GM21526 (cell line): Measurements from ENCODE around the gene C6orf47.

ENCODE experiments used
- ATAC-seq: cut with Tn5 transposase; IDR thresholded peaks from one replicate; pipeline ENCODE4 v1.9.1; 2021; ENCODE audit warnings: moderate library complexity; ENCODE audit not compliant: unreplicated experiment, low FRiP score

C6orf47 gene

GRCh38 chr6:31636698-31637596 lies 23.6 kb downstream of the C6orf47 start:
- no peak for ATAC-seq

DNA sequence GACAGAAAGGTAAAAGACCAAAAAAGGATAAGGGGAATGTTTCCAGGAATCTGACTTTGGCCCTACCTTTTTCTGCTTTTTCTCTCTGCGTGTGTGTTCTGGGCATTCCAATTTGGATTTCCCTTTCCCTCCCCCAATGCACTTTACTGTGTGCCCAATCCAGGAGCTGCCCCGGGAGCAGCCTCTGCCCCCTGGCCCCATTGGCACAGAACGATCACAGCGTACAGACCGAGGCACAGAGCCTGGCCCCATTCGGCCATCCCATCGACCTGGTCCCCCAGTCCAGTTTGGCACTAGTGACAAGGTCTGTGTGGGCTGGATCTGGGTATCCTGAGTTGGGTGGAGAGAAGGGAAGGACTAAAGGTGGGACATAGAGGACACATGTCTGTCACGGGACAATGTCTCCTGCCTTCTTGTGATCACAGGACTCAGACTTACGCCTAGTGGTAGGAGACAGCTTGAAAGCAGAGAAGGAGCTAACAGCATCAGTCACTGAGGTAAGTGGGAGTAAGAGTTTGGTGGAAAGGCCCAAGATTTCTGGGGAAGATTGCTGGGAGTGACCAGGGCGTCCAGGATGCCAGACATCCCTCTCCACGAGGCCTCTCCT lies 25.5 kb downstream of the C6orf47 start:
- ATAC-seq = no peak

- ATAC-seq = no peak
Observed at GRCh38 chr6:31634131-31634530, 26.4 kb downstream of the C6orf47 start.

GRCh38 chr6:31633447-31633846 lies 27.1 kb downstream of the C6orf47 start:
- no peak for ATAC-seq

DNA sequence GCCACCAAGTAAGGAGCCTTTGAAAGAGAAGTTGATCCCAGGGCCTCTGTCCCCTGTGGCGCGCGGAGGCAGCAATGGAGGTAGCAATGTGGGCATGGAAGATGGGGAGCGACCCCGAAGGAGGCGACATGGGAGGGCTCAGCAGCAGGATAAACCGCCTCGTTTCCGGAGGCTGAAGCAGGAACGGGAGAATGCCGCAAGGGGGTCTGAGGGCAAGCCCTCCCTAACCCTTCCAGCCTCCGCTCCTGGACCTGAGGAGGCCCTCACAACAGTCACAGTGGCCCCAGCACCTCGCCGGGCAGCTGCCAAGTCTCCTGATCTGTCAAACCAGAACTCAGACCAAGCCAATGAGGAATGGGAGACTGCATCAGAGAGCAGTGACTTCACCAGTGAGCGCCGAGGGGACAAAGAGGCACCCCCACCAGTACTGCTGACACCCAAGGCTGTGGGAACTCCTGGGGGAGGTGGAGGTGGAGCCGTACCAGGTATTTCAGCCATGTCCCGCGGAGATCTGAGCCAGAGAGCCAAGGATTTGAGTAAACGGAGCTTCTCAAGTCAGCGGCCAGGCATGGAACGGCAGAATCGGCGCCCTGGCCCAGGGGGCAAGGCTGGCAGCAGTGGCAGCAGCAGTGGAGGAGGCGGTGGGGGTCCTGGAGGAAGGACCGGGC lies 28.2 kb downstream of the C6orf47 start:
- no peak for ATAC-seq

GRCh38 chr6:31631681-31632278 lies 28.8 kb downstream of the C6orf47 start:
- ATAC-seq = no peak

GRCh38 chr6:31631209-31631608 lies 29.4 kb downstream of the C6orf47 start:
- no peak for ATAC-seq

DNA sequence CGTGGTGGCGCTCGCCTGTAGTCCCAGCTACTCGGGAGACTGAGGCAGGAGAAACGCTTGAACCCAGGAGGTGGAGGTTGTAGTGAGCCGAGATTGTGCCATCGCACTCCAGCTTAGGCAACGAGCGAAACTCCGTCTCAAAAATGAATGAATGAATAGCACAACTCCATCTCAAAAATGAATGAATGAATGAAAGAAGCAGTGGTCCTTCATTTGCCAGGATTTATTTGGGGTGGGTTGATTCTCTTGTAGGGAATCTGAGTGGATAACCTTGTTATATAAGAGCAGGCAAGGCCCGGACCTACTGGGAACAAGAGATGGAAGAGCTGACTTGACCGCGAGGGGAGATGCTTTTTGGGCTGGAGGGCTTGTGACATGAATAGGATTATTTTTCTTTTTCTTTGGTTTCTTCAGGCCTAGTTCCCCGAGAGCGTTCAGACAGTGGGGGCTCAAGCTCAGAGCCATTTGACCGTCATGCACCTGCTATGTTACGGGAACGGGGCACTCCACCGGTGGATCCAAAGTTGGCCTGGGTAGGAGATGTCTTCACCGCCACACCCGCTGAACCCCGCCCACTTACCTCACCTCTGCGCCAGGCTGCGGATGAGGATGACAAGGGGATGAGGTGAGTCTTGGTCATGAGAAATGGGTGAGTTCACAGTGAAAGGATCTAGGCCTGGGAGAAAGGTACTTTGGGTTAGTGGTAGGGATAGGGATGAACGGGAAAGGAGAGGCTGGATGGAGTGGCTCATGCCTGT lies 30.2 kb downstream of the C6orf47 start:
- no peak for ATAC-seq

- no peak for ATAC-seq
Observed at GRCh38 chr6:31629014-31629413, 31.6 kb downstream of the C6orf47 start.

DNA sequence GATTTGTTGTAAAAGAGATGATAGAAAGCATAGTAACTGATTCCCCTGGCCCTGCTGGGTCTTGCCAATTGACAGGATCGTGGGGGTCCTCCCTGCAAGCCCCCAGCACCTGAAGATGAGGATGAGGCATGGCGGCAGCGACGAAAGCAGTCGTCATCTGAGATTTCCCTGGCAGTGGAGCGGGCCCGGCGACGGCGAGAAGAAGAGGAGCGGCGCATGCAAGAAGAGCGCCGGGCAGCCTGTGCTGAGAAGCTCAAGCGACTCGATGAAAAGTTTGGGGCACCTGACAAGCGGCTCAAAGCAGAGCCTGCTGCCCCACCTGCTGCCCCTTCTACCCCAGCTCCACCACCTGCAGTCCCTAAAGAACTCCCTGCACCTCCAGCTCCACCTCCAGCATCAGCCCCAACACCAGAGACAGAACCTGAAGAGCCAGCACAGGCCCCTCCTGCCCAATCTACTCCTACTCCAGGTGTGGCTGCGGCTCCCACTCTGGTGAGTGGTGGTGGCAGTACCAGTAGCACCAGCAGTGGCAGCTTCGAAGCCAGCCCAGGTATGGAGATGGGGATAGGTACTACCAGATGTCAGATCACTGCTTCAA lies 32.8 kb downstream of the C6orf47 start:
- ATAC-seq = no peak

- no peak for ATAC-seq
Observed at GRCh38 chr6:31626952-31627351, 33.6 kb downstream of the C6orf47 start.

GRCh38 chr6:31624070-31624469 lies 36.5 kb downstream of the C6orf47 start:
- ATAC-seq = no peak

- no peak for ATAC-seq
Observed at GRCh38 chr6:31622684-31623091, 37.9 kb downstream of the C6orf47 start.

DNA sequence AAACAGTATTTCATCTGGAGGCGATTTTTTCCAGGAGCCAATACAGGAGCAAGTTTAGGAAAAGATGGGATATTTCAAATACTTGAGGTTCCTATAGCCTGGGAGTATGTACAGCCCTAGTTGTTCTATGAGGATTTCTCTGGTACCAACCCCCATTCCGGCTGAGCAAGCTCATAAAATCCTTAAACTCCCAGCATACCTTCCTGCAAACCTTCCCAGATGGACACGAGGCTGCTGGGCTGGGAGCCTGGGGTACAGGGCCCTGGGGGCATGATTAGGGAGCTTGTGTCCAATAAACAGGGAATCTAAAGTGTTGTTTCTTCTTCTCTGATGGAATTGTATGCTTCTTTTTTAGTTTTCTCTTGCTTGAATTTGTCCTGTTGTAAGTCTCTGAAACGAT lies 38.6 kb downstream of the C6orf47 start:
- no peak for ATAC-seq

GRCh38 chr6:31621320-31621939 lies 39.1 kb downstream of the C6orf47 start:
- ATAC-seq = no peak

DNA sequence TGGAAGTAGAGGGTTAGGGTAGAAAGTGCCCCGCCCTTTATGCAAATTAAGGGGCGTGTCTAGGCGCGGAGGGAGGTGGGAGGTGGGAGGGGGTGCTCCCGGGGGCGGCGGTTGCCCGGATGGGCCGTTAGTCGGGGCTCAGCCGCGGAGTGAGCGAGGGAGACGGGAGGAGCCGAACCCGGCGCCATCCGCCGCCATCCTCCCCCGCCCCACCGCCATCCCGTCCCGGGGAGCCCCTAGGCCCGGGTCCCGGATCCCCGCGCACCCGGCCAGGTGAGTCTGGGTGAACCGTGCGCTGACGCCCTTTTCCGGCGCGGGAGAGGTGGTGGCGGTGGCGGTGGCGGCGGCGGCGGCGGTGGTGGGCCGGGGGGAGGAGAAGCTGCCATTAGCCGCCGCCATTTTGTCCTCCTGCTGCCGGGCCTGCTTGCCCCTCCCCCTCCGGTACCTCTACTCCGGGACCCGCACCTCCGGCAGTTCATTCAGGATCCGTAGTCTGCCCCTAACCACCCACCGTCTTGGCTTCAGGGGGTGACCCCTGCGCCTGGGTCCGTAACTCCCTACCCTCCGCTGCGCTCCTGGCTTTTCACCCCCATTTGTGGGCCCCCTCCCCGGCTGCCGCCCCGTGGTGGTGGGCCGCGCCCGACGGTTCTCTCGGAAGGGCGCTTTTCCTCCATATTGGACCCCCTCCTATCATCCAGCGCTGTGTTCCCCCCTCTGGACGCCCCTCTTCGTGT lies 39.8 kb downstream of the C6orf47 start, which contains the start of gene PRRC2A:
Gene PRRC2A (plus strand): TSS at position 130 of the 734 bp plus-strand sequence. CDS start 2,075 bp downstream, outside the sequence.
- ATAC-seq = peak; percentile 44

GRCh38 chr6:31619805-31620585 lies 40.6 kb downstream of the C6orf47 start:
- peak; percentile 73 for ATAC-seq

DNA sequence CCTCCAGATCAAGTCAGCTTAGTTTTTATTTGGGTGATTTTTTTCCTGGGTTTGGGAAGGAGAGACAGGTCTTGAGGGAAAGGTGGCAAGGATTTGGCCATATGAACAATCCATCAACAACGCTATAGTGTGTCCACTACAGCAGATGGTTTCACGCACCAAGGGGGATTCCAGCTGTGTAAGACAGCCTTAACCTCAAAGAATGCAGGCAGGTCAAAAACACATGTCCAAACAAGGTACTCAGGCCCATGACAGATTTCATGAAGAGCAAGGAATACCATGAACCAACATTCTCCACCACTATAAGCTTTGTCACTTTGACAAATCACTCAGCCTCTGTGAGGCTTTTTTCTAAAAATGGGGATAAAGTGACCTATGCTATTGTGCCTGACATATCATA lies 43.6 kb downstream of the C6orf47 start:
- ATAC-seq = no peak
